Caco-2 (cell line): ENCODE measurements around the gene MAGI1. TPM values are rescaled to one million over a fixed set of nuclear protein-coding genes. Genes with fewer than 3 reads are reported as not detected.

ENCODE experiments used
- BruUV-seq: library from RNA; stranded (reverse); fragments of 400-500 nt; replicated peaks from 2 replicates; lab custom pipeline; 2021; lab: Mats Ljungman, UMichigan
- CTCF ChIA-PET: fragments of 300-600 bp; sonication (Branson Sonifier 250); formaldehyde crosslinking; loops from one replicate; lab custom pipeline; 2022; ENCODE audit warnings: antibody characterized with exemption; lab: Charles Lee
- POLR2A ChIA-PET: fragments of 300-600 bp; sonication (Branson Sonifier 250); formaldehyde crosslinking; loops from one replicate; lab custom pipeline; 2022; ENCODE audit warnings: antibody characterized with exemption; lab: Charles Lee
- DNase-seq, 2 experiments: peaks; one replicate each; pipeline versions ENCODE4 v3.0.0 to v3.0.0-alpha.2; 2020 to 2022
- H3K27me3 ChIP-seq: replicated peaks from 2 replicates; pipeline ENCODE4 v1.6.0; 2011; ENCODE audit warnings: low read length; ENCODE audit not compliant: control insufficient read depth, insufficient read depth
- H3K36me3 ChIP-seq: 2 replicates; pipeline ENCODE4 v1.5.1; 2011; ENCODE audit warnings: low read length; ENCODE audit not compliant: control insufficient read depth, insufficient read depth
- H3K4me1 ChIP-seq: fragments of 250-450 bp; sonication (Bioruptor Pico); 2 replicates; pipeline ENCODE4 v1.5.1; 2020; ENCODE audit warnings: mild to moderate bottlenecking
- H3K4me3 ChIP-seq: 2 replicates; pipeline ENCODE4 v1.5.1; 2011; ENCODE audit warnings: low read depth, mild to moderate bottlenecking, control low read depth, low read length
- H3K9me3 ChIP-seq: fragments of 250-450 bp; sonication (Bioruptor Pico); 2 replicates; pipeline ENCODE4 v1.5.1; 2020; ENCODE audit warnings: mild to moderate bottlenecking, moderate library complexity
- H3K27ac Mint-ChIP-seq: one replicate; pipeline ENCODE4 v1.8.0; 2022; ENCODE audit warnings: mixed read lengths; ENCODE audit not compliant: unreplicated experiment
- H3K27me3 Mint-ChIP-seq: one replicate; pipeline ENCODE4 v1.8.0; 2022; ENCODE audit warnings: mixed read lengths; ENCODE audit not compliant: insufficient read depth, unreplicated experiment
- H3K36me3 Mint-ChIP-seq: one replicate; pipeline ENCODE4 v1.8.0; 2022; ENCODE audit warnings: mild to moderate bottlenecking, mixed read lengths; ENCODE audit not compliant: insufficient read depth, unreplicated experiment
- H3K4me1 Mint-ChIP-seq: one replicate; pipeline ENCODE4 v1.8.0; 2022; ENCODE audit warnings: low read depth, mixed read lengths; ENCODE audit not compliant: unreplicated experiment
- H3K4me3 Mint-ChIP-seq: one replicate; pipeline ENCODE4 v1.8.0; 2022; ENCODE audit warnings: mild to moderate bottlenecking, moderate library complexity, mixed read lengths; ENCODE audit not compliant: unreplicated experiment
- H3K9me3 Mint-ChIP-seq: one replicate; pipeline ENCODE4 v1.8.0; 2022; ENCODE audit warnings: mixed read lengths; ENCODE audit not compliant: unreplicated experiment
- CTCF ChIP-seq, 2 experiments: fragments of 200-600 bp in 1 of 2; IDR thresholded peaks; 1 replicate in 1 of 2; 2 replicates in 1 of 2; pipeline versions ENCODE4 v1.5.1 to v1.8.0; 2011 to 2022; ENCODE audit warnings: antibody characterized with exemption in 1 of 2, control low read depth in 1 of 2, inconsistent platforms in 1 of 2, low read depth in 1 of 2, low read length in 1 of 2, mild to moderate bottlenecking in 1 of 2, moderate library complexity in 1 of 2; ENCODE audit not compliant: insufficient read depth in 1 of 2, severe bottlenecking in 1 of 2, unreplicated experiment in 1 of 2
- intact Hi-C: fragments of 100-400 bp; cut with micrococcal nuclease; formaldehyde crosslinking; loops from one replicate; pipeline ENCODE4 v1.10.0; 2022; ENCODE audit not compliant: unreplicated experiment
- total RNA-seq: library from RNA; stranded (reverse); gene quantifications from 2 replicates; pipeline ENCODE4 v1.2.3, GENCODE V29; 2022

MAGI1 gene
- total RNA-seq, 1 experiment from 2014 or later = 64.9 TPM

GRCh38 chr3:65687741-65688140, 351.0 kb downstream of the MAGI1 start:
- Mint-ChIP-seq H3K4me3 (no peak overlapping the region), H3K27ac (no peak overlapping the region), H3K27me3 (no peaks in the 10 kb centered on the region), H3K9me3 (no peaks in the 10 kb centered on the region), H3K4me1 (no peaks in the 10 kb centered on the region), H3K36me3 (peaks cover 10% of the 10 kb centered on the region)
- H3K9me3 ChIP-seq = no peaks in the 10 kb centered on the region
- POLR2A ChIA-PET = no interaction called here
- no TSS peak for BruUV-seq
- H3K36me3 ChIP-seq = no peaks in the 10 kb centered on the region; the same call in 1 of the 2 replicates
- no peaks in the 10 kb centered on the region for H3K27me3 ChIP-seq
- CTCF ChIA-PET = no interaction called here
- DNase-seq = no peak
- no peak overlapping the region for H3K4me3 ChIP-seq
- intact Hi-C loops = no loop called here
- no peak for TF ChIP-seq CTCF (IDR thresholded peaks at IDR 0.05; ENCODE audit: insufficient read depth in 1 of 2, low read depth in 1 of 2, low read length in 1 of 2, severe bottlenecking in 1 of 2, unreplicated experiment in 1 of 2)
- H3K4me1 ChIP-seq = no peaks in the 10 kb centered on the region

- Histone ChIP-seq H3K36me3 (no peaks in the 10 kb centered on the region; the same call in 1 of the 2 replicates), H3K4me1 (no peaks in the 10 kb centered on the region), H3K4me3 (no peak overlapping the region), H3K9me3 (no peaks in the 10 kb centered on the region), H3K27me3 (no peaks in the 10 kb centered on the region)
- Mint-ChIP-seq H3K36me3 (peaks cover 16% of the 10 kb centered on the region), H3K27me3 (no peaks in the 10 kb centered on the region), H3K27ac (no peak overlapping the region), H3K4me3 (no peak overlapping the region), H3K9me3 (no peaks in the 10 kb centered on the region), H3K4me1 (no peaks in the 10 kb centered on the region)
- no peak for TF ChIP-seq CTCF (IDR thresholded peaks at IDR 0.05; ENCODE audit: insufficient read depth in 1 of 2, low read depth in 1 of 2, low read length in 1 of 2, severe bottlenecking in 1 of 2, unreplicated experiment in 1 of 2)
- DNase-seq = no peak
- ChIA-PET POLR2A (no interaction called here), CTCF (no interaction called here)
- intact Hi-C loops = no loop called here
- no TSS peak for BruUV-seq
These were observed 353.0 kb downstream of the MAGI1 start for GRCh38 chr3:65685621-65686235.

GRCh38 chr3:65678516-65678915, 360.2 kb downstream of the MAGI1 start:
- POLR2A ChIA-PET = interaction anchor here (0.6 kb wide), 1 partner anchor 241 kb away, joined by 5 read pairs; no protein-coding TSS in a partner anchor

More at GRCh38 chr3:65678516-65678915, 360.2 kb downstream of the MAGI1 start:
- no peak overlapping the region for H3K27ac Mint-ChIP-seq
- H3K4me1 Mint-ChIP-seq = no peaks in the 10 kb centered on the region
- no TSS peak for BruUV-seq
- H3K4me1 ChIP-seq = no peaks in the 10 kb centered on the region; the same call in 1 of the 2 replicates
- intact Hi-C loops = no loop called here
- no peaks in the 10 kb centered on the region for H3K27me3 Mint-ChIP-seq
- no peaks in the 10 kb centered on the region for H3K9me3 ChIP-seq
- no peaks in the 10 kb centered on the region for H3K27me3 ChIP-seq
- no peaks in the 10 kb centered on the region for H3K36me3 ChIP-seq
- no peak for DNase-seq
- no peaks in the 10 kb centered on the region for H3K9me3 Mint-ChIP-seq
- no peak for TF ChIP-seq CTCF (IDR thresholded peaks at IDR 0.05; ENCODE audit: insufficient read depth in 1 of 2, low read depth in 1 of 2, low read length in 1 of 2, severe bottlenecking in 1 of 2, unreplicated experiment in 1 of 2)
- peaks cover 12% of the 10 kb centered on the region for H3K36me3 Mint-ChIP-seq
- no peak overlapping the region for H3K4me3 Mint-ChIP-seq
- no peak overlapping the region for H3K4me3 ChIP-seq
- CTCF ChIA-PET = interaction anchor here (1.8 kb wide), 1 partner anchor 54 kb away, joined by 3 read pairs; no protein-coding TSS in a partner anchor
